GM23248 (cell line): ENCODE data around the gene ZBED3.

ENCODE experiments used
- EZH2 ChIP-seq: fragments of 200-600 bp; sonication (generic); IDR thresholded peaks from 2 replicates; pipeline ENCODE4 v1.6.1; 2018; ENCODE audit warnings: antibody characterized with exemption, mild to moderate bottlenecking; ENCODE audit not compliant: insufficient read depth, poor library complexity, severe bottlenecking
- EZH2phosphoT487 ChIP-seq: fragments of 200-600 bp; sonication (generic); IDR thresholded peaks from 2 replicates; pipeline ENCODE4 v1.6.1; 2018; ENCODE audit warnings: antibody characterized with exemption, moderate library complexity, mild to moderate bottlenecking, low read depth; ENCODE audit not compliant: insufficient read depth

DNA sequence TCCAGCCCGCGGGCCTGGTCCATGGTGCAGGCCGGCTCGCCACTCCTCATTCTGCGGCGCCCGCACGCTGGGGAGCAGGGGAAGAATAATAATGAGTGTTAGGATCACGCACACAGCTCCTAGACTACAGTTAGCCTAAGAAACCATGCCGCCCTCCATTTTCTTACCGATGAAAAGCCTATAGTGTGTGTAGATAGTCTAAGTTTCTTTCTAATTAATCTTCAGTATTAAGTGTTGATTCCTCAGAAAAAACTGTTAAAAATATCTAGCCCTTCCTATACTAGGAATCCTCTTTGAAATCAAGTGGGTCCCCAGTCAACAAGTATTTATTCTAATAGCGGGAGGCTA lies 9.3 kb downstream of the ZBED3 start:
- TF ChIP-seq EZH2, result no peak
- no peak for TF ChIP-seq EZH2phosphoT487
